ENCODE results near the gene CAND2.

CAND2 gene

GRCh38 chr3:12773030-12773709 lies 23.3 kb upstream of the CAND2 start:
- Histone ChIP-seq H3K4me1 (ENCODE audit: insufficient read depth, low read length, severe bottlenecking) (no peaks in the 10 kb centered on the region), H3K79me2 (ENCODE audit: insufficient read depth, low read length) (no peaks in the 10 kb centered on the region), H3K9ac (ENCODE audit: low read length) (no peak overlapping the region), H3K27ac (ENCODE audit: low read depth, low read length, poor library complexity, severe bottlenecking) (no peak overlapping the region), H3K36me3 (ENCODE audit: insufficient read depth, low read length) (no peaks in the 10 kb centered on the region; the same call in 1 of the 2 replicates), H3K9me2 (ENCODE audit: low read depth, low read length) (no peaks in the 10 kb centered on the region), H4K20me1 (ENCODE audit: insufficient read depth, low read length) (no peaks in the 10 kb centered on the region), H2AFZ (ENCODE audit: low read length) (no peak overlapping the region), H3K9me3 (ENCODE audit: low read length) (peaks cover 8% of the 10 kb centered on the region; the same call in 1 of the 2 replicates), H3F3A (ENCODE audit: insufficient read depth, low read length) (no peaks in the 10 kb centered on the region), H3K4me3 (ENCODE audit: low read depth, low read length, poor library complexity, severe bottlenecking) (no peak overlapping the region), H3K4me2 (ENCODE audit: low read length) (no peak overlapping the region), H3K27me3 (ENCODE audit: insufficient read depth, low read length) (peaks cover 10% of the 10 kb centered on the region; the same call in 1 of the 2 replicates)
- TF ChIP-seq CTCF (IDR thresholded peaks at IDR 0.05; ENCODE audit: low read length) (no peak), EZH2 (IDR thresholded peaks at IDR 0.05; ENCODE audit: borderline replicate concordance, low read length) (no peak)

DNA sequence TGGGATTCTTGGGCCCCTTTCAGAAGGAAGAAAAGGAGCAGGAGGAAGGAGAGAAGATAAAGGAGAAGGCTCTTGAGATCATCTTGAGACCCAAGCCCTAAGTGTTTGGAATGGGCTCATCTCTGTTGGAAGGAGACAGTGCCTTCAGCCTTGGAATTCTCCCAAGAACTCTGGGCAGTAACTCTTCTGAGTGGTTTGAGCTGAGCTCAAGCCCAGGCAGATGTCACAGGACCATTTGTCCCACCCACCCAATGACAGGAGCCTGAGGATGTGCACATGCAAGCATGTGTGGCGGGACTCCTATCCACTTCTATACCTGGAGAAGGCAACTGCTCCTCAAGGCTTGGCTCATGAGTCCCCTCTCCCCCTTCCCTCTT lies 22.8 kb upstream of the CAND2 start:
- H3K27ac ChIP-seq (ENCODE audit: low read depth, low read length, poor library complexity, severe bottlenecking): no peak overlapping the region
- H3K4me2 ChIP-seq (ENCODE audit: low read length): no peak overlapping the region

GRCh38 chr3:12774619-12775018 lies 21.9 kb upstream of the CAND2 start:
- no peaks in the 10 kb centered on the region for H4K20me1 ChIP-seq (ENCODE audit: insufficient read depth, low read length)
- no peaks in the 10 kb centered on the region for H3K79me2 ChIP-seq (ENCODE audit: insufficient read depth, low read length)
- no peak overlapping the region for H3K27ac ChIP-seq (ENCODE audit: low read depth, low read length, poor library complexity, severe bottlenecking)
- H3K4me1 ChIP-seq (ENCODE audit: insufficient read depth, low read length, severe bottlenecking): no peaks in the 10 kb centered on the region
- H3F3A ChIP-seq (ENCODE audit: insufficient read depth, low read length): no peaks in the 10 kb centered on the region
- peaks cover 8% of the 10 kb centered on the region; the same call in 1 of the 2 replicates for H3K9me3 ChIP-seq (ENCODE audit: low read length)
- H3K36me3 ChIP-seq (ENCODE audit: insufficient read depth, low read length): no peaks in the 10 kb centered on the region; the same call in 1 of the 2 replicates
- no peak overlapping the region for H3K4me3 ChIP-seq (ENCODE audit: low read depth, low read length, poor library complexity, severe bottlenecking)
- TF ChIP-seq CTCF (IDR thresholded peaks at IDR 0.05; ENCODE audit: low read length): no peak
- TF ChIP-seq EZH2 (IDR thresholded peaks at IDR 0.05; ENCODE audit: borderline replicate concordance, low read length): no peak
- H3K9ac ChIP-seq (ENCODE audit: low read length): no peak overlapping the region
- peaks cover 10% of the 10 kb centered on the region; the same call in 1 of the 2 replicates for H3K27me3 ChIP-seq (ENCODE audit: insufficient read depth, low read length)
- no peak overlapping the region for H3K4me2 ChIP-seq (ENCODE audit: low read length)
- H3K9me2 ChIP-seq (ENCODE audit: low read depth, low read length): no peaks in the 10 kb centered on the region
- H2AFZ ChIP-seq (ENCODE audit: low read length): no peak overlapping the region

More for the DNA sequence above, 22.8 kb upstream of the CAND2 start:
- H3K4me3 ChIP-seq (ENCODE audit: low read depth, low read length, poor library complexity, severe bottlenecking): no peak overlapping the region
- H3F3A ChIP-seq (ENCODE audit: insufficient read depth, low read length): no peaks in the 10 kb centered on the region
- H3K79me2 ChIP-seq (ENCODE audit: insufficient read depth, low read length): no peaks in the 10 kb centered on the region
- H3K27me3 ChIP-seq (ENCODE audit: insufficient read depth, low read length): peaks cover 10% of the 10 kb centered on the region; the same call in 1 of the 2 replicates
- TF ChIP-seq EZH2 (IDR thresholded peaks at IDR 0.05; ENCODE audit: borderline replicate concordance, low read length) (no peak), CTCF (IDR thresholded peaks at IDR 0.05; ENCODE audit: low read length) (no peak)
- no peak overlapping the region for H2AFZ ChIP-seq (ENCODE audit: low read length)
- H4K20me1 ChIP-seq (ENCODE audit: insufficient read depth, low read length): no peaks in the 10 kb centered on the region
- no peaks in the 10 kb centered on the region; the same call in 1 of the 2 replicates for H3K36me3 ChIP-seq (ENCODE audit: insufficient read depth, low read length)
- peaks cover 8% of the 10 kb centered on the region; the same call in 1 of the 2 replicates for H3K9me3 ChIP-seq (ENCODE audit: low read length)
- H3K4me1 ChIP-seq (ENCODE audit: insufficient read depth, low read length, severe bottlenecking): no peaks in the 10 kb centered on the region
- no peaks in the 10 kb centered on the region for H3K9me2 ChIP-seq (ENCODE audit: low read depth, low read length)
- no peak overlapping the region for H3K9ac ChIP-seq (ENCODE audit: low read length)

Data from OCI-LY1 (cell line).